T-helper 1 cell treated with Interleukin-12 subunit alpha and Interleukin-12 subunit beta and Interleukin-4 antibody, amounts not matched to agents 30 ng/mL and 1 ng/mL, for 36 hours (primary cell): Measurements from ENCODE around the gene KPRP. TPM values are rescaled to one million over a fixed set of nuclear protein-coding genes. Genes with fewer than 3 reads are reported as not detected.

Experiments
- intact Hi-C: fragments of 100-400 bp; cut with micrococcal nuclease; formaldehyde crosslinking; loops from one replicate; pipeline ENCODE4 v1.15.1; 2024
- total RNA-seq: library from RNA; stranded (reverse); gene quantifications from 2 replicates; pipeline ENCODE4 v1.2.3, GENCODE V29; 2022

Gene KPRP, protein sequence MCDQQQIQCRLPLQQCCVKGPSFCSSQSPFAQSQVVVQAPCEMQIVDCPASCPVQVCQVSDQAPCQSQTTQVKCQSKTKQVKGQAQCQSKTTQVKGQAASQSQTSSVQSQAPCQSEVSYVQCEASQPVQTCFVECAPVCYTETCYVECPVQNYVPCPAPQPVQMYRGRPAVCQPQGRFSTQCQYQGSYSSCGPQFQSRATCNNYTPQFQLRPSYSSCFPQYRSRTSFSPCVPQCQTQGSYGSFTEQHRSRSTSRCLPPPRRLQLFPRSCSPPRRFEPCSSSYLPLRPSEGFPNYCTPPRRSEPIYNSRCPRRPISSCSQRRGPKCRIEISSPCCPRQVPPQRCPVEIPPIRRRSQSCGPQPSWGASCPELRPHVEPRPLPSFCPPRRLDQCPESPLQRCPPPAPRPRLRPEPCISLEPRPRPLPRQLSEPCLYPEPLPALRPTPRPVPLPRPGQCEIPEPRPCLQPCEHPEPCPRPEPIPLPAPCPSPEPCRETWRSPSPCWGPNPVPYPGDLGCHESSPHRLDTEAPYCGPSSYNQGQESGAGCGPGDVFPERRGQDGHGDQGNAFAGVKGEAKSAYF
- total RNA-seq: not detected in 2 replicates

GRCh38 chr1:152757747-152758146 lies at the start of gene KPRP:
Gene KPRP, plus strand, starts transcription at chr1:152758025. Its CDS starts 1,564 bp downstream, at chr1:152759589.
- intact Hi-C loops: no loop called here

DNA sequence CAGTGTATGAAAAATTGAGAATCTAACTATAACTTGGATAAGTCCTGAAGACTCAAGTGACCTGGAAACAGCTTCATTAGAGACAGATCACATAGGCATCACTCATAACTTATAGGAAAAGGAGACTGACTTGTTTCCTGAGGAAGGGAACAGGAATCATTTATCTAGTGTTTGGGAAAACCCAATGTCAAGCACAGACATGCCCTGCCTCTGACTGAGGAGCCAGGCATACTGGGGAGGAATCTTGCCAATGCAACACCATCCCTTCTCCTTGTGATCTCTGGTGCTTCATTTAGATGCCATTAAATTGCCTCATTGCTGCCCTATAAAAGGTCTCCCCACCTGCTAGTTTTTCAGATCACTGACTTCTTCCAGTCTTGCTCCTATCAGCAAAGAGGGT lies 39.6 kb upstream of the KPRP start:
- intact Hi-C loops: no loop called here

GRCh38 chr1:152725261-152725660 lies 32.6 kb upstream of the KPRP start:
- intact Hi-C loops: no loop called here

DNA sequence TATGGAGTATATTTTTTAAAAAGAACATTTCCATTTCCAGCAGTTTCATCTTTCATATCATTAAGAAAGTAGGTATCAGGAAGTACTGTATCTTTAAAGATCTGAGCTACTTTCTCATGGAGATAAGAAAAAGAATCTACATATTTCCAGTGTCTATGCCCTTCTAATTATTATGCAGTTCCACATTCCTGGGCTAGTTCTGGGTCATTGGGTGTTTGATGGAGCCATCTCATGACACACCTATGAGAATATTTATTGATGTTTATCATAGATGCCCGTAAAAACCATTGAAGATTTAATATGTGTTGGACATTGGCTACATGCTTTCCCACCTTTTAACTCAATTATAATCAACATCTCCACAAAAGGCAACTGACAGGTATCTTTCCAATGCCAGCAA lies 28.8 kb upstream of the KPRP start:
- intact Hi-C loops: no loop called here

- intact Hi-C loops: no loop called here
Observed at GRCh38 chr1:152735648-152736047, 22.2 kb upstream of the KPRP start.

DNA sequence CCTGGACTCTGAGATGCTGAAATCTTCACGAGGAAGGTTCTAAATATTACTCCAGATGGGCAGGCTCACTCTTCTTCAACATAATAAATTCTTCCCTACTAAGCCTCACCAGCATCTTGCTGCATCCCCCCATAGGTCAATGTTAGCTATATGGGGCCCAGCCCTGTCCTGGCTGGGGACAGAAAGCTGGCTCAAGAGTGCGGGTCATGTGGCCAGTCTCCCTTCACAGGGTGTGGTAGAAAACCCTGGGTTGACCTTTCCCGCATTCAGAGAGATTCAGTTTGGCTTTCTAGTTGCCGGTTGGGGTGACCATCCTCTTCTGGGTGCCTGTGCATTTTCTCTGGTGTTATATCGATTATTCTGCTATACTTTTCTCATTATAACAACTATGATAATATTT lies 19.8 kb upstream of the KPRP start:
- intact Hi-C loops: no loop called here

DNA sequence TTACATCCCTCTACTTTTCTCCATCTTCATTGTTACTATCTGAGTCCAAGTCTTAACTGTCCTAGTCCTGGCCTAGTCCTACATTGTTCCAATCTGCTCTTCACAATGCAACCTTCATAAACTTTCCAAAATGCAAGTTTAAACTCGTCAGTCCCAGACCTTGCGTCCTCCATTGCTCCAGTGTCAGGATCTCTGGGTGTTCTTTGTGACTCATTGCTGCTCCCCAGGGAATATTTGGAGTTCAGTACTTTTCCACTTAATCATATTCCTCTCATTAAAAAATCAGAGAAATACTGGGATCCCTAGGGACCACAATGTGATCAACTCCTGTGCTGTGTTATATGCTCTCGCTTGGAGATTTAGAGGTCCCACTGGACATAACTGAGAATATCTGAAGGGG lies 18.0 kb upstream of the KPRP start:
- intact Hi-C loops: no loop called here

DNA sequence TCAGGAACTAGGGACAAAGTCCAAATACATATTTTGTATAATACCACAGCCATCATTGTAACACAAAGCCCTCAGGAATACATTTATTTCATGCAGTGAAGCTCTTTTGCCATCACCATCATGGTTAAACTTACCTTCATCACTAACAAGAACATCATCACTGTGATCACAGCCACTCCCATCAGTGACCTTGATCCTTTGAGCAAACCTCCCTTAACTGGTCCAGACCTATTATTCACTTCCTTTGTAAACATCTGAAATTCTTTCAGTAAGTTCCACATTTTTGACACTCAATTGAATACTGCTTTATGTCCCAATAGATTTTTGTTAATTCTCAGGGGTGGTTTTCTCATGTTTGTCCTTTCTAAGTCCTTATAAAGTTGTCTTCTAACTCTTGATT lies 16.2 kb upstream of the KPRP start:
- intact Hi-C loops: no loop called here

- intact Hi-C loops: no loop called here
Observed at GRCh38 chr1:152743371-152744145, 14.3 kb upstream of the KPRP start.

GRCh38 chr1:152745289-152745704 lies 12.5 kb upstream of the KPRP start:
- intact Hi-C loops: no loop called here

GRCh38 chr1:152745765-152746444 lies 11.9 kb upstream of the KPRP start:
- intact Hi-C loops: no loop called here

DNA sequence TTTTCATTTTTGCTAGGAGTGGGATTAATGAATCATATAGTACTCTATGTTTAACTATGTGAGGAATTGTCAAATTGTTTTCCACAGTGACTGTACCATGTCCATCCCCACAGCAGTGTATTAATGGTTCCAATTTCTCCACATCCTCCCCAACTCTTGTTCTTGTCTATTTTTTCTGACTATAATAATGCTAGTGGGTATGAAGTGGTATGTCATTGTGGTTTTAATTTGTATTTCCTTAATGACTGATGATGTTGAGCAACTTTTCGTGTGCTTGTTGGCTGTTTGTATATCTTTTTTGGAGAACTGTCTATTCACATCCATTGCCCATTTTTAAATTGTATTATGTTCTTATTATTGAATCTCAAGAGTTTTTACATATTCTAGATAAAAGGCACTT lies 10.0 kb upstream of the KPRP start:
- intact Hi-C loops: no loop called here

DNA sequence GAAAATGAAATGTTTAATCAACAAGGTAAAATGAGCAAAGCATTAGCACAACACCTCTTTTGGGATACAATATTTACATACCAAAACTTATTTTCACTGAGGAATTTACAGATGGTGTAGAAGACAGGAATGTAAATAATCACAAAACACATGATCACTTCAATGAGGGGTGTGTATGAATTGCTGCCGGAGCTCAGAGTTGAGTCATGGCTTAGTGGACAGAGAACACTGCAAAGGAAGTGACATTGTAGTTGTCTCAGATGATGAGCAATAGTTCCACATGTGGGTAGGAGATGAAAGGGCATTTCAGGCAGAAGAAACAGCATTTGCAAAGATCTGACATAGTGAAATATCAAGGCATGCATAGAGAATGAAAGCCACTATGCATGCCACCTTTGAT lies 5.6 kb upstream of the KPRP start:
- intact Hi-C loops: no loop called here

- intact Hi-C loops: no loop called here
Observed at GRCh38 chr1:152753586-152753985, 4.2 kb upstream of the KPRP start.

DNA sequence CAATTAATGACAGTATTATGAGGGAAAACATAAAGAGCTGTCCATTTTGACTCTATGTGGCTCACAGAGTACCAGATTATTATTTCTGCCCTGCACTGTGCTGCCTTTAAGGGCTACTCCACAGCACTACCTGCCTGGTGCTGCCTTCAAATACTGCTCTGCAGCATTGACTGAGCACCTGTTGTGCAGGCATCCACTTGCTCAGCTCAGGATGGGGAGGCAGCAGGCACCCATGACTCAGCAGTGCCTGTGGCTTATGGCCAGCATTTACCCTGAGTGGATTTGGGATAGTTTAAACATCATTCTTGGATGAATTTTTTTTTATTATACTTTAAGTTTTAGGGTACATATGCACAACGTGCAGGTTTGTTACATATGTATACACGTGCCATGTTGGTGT lies 953 bp upstream of the KPRP start:
- intact Hi-C loops: no loop called here

GRCh38 chr1:152758636-152759035 lies 811 bp downstream of the KPRP start:
- intact Hi-C loops: no loop called here

- intact Hi-C loops: no loop called here
Observed at GRCh38 chr1:152759453-152760173, 1.8 kb downstream of the KPRP start.

DNA sequence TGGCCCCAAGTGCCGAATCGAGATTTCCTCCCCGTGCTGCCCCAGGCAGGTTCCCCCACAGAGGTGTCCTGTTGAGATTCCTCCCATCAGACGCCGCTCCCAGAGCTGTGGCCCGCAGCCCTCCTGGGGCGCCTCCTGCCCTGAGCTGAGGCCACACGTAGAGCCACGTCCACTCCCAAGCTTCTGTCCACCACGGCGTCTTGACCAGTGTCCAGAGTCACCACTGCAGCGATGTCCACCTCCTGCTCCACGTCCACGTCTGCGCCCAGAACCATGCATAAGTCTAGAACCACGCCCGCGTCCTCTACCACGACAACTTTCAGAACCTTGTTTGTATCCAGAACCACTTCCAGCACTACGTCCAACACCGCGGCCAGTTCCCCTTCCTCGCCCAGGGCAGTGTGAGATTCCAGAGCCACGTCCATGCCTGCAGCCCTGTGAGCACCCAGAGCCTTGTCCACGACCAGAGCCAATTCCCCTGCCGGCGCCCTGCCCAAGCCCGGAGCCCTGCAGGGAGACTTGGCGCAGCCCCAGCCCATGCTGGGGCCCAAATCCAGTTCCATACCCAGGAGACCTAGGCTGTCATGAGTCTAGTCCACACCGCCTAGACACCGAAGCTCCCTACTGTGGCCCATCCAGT lies 2.8 kb downstream of the KPRP start:
- intact Hi-C loops: no loop called here

DNA sequence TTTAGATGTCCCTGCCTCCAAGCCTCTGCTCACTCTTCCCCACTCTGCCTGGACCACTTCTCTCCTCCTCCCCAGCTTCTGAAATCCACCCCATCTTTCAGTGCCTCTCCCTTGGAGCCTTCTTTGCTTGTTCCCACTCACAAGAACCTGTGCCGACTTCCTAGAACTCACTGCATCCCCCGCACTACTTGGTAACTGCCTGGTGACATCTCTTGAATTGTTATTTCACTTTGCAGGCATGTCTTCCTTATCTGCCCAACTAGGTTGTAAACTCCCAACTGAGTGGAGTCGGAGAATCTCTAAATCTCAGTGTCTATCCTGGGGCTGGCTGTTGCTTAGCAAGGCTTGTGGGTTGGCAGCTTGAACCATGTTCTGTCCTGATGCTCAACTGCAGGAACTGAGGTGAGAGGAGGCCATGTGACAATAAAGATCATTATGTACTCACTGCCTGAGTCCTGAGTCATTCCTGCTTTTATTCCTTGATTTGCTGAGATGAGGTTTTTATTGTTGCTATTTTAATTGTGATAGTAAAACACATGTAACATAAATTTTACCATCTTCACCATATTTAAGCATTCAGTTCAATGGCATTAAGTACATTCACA lies 3.9 kb downstream of the KPRP start:
- intact Hi-C loops: no loop called here

GRCh38 chr1:152768847-152769533 lies 11.2 kb downstream of the KPRP start:
- intact Hi-C loops: no loop called here
